Fibroblast of villous mesenchyme (primary cell): ENCODE data around the gene OR2V2. TPM values are rescaled to one million over a fixed set of nuclear protein-coding genes. Genes with fewer than 3 reads are reported as not detected.
A peak's percentile ranks its signal among the peaks of the same experiment; 100 is the strongest.

Source experiments
- DNase-seq: peaks from one replicate; pipeline ENCODE4 v3.0.0-alpha.2; 2010; ENCODE audit warnings: low read depth
- H3K4me3 ChIP-seq: 2 replicates; pipeline ENCODE4 v1.5.1; 2011; ENCODE audit warnings: low read depth, mild to moderate bottlenecking, low read length
- CTCF ChIP-seq: IDR thresholded peaks from 2 replicates; pipeline ENCODE4 v1.5.1; 2012; ENCODE audit warnings: low read depth, mild to moderate bottlenecking, low read length; ENCODE audit not compliant: insufficient read depth
- total RNA-seq: library from RNA; depleted of rRNA; stranded (reverse); fragments of >200 nt; gene quantifications from 2 replicates; pipeline ENCODE4 v1.2.3, GENCODE V29; 2012

OR2V2 gene
- total RNA-seq, 1 donor, result not detected

- peak overlapping the region; percentile 87 for H3K4me3 ChIP-seq
- no peak for DNase-seq
- TF ChIP-seq CTCF, result no peak
Measured at GRCh38 chr5:181189962-181190710, 42.8 kb downstream of the OR2V2 start.

- peak; percentile 56 for DNase-seq
- H3K4me3 ChIP-seq, result peak overlapping the region; percentile 87
- no peak for TF ChIP-seq CTCF
Measured at GRCh38 chr5:181190711-181191525, 43.5 kb downstream of the OR2V2 start.

GRCh38 chr5:181191526-181192336, 44.3 kb downstream of the OR2V2 start:
- no peak for TF ChIP-seq CTCF
- DNase-seq, result peak; percentile 97
- peak overlapping the region; percentile 87 for H3K4me3 ChIP-seq

GRCh38 chr5:181192337-181193046, 45.1 kb downstream of the OR2V2 start:
- no peak for DNase-seq
- H3K4me3 ChIP-seq, result peak overlapping the region; percentile 87
- TF ChIP-seq CTCF, result no peak

GRCh38 chr5:181193656-181194055, 46.3 kb downstream of the OR2V2 start:
- no peak for TF ChIP-seq CTCF
- DNase-seq, result no peak
- no peak overlapping the region for H3K4me3 ChIP-seq
